HG02973 (cell line): ENCODE data around the gene TMEM201.

Experiments
- ATAC-seq: cut with Tn5 transposase; IDR thresholded peaks from one replicate; pipeline ENCODE4 v1.9.1; 2021; ENCODE audit warnings: moderate library complexity; ENCODE audit not compliant: unreplicated experiment

The TMEM201 gene

GRCh38 chr1:9577423-9577822, 11.3 kb upstream of the TMEM201 start:
- no peak for ATAC-seq

DNA sequence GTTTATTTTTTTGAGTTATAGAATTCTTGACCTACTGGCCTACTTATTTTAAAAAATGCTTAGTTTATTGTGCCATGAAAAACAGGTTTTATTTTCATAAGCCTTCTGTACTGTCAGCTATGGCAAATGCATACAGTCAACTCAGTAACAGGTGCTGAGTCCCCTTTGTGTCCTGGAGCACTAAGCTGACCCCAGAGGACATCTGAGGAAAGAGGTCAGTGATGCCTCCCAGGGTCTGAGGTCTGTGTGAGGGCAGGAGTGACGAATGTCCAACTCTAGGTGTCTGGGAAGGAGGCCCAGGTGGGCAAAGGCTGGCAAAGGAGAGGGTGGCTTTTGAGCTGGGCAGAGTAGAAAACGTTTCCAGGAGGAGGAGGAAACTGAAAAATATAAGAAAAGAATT, 7.8 kb upstream of the TMEM201 start:
- ATAC-seq, result no peak

DNA sequence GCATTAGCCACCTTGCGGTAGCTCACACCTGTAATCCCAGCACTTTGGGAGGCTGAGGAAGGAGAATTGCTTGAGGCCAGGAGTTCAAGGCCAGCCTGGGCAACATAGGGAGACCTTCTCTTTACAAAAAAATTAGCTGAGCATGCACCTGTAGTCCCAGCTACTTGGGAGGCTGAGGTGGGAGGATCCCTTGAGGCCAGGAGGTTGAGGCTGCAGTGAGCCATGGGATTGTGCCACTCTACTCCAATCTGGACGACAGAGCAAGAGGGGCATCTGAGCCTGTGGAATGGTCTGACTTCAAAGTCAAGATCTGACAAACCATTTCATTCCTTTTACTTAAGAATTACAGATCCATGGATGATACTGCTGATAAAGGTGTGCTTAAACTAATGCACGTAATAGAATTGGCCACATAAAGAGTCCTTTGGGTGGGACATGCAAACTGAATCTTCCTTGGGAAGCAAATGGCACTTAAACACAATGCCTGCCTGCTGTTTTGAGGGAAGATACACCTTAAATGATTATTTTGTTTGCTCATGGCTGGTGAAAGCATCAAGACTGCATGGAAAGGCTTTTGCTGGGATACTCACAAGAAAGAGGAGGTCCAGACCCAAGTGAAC, 2.5 kb upstream of the TMEM201 start:
- no peak for ATAC-seq

GRCh38 chr1:9589144-9589718, 520 bp downstream of the TMEM201 start:
- ATAC-seq, result peak; percentile 3

GRCh38 chr1:9589719-9590157, 1.0 kb downstream of the TMEM201 start:
- ATAC-seq, result no peak

GRCh38 chr1:9590201-9590600, 1.5 kb downstream of the TMEM201 start:
- ATAC-seq, result no peak

- no peak for ATAC-seq
These were observed 2.4 kb downstream of the TMEM201 start for GRCh38 chr1:9590945-9591668.

- ATAC-seq, result no peak
These were observed 3.2 kb downstream of the TMEM201 start for GRCh38 chr1:9591669-9592509.

GRCh38 chr1:9592510-9593075, 3.9 kb downstream of the TMEM201 start:
- no peak for ATAC-seq

DNA sequence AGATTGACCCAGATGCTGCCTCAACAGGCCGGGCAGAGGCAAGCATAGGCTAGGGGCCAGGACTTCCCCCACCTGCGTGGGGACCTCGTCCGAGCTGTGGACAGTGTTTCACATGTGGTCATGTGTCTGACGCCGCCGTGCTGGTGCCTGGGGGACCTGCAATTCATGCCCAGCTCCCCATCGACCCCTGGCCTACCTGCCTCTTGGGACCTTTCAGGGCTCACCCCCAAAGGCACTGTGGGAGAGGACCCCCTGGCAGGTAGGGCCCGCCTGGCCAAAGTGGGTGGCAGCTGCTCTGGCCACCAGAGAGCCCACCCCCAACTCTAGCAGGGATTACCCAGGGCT, 4.4 kb downstream of the TMEM201 start:
- ATAC-seq, result no peak

DNA sequence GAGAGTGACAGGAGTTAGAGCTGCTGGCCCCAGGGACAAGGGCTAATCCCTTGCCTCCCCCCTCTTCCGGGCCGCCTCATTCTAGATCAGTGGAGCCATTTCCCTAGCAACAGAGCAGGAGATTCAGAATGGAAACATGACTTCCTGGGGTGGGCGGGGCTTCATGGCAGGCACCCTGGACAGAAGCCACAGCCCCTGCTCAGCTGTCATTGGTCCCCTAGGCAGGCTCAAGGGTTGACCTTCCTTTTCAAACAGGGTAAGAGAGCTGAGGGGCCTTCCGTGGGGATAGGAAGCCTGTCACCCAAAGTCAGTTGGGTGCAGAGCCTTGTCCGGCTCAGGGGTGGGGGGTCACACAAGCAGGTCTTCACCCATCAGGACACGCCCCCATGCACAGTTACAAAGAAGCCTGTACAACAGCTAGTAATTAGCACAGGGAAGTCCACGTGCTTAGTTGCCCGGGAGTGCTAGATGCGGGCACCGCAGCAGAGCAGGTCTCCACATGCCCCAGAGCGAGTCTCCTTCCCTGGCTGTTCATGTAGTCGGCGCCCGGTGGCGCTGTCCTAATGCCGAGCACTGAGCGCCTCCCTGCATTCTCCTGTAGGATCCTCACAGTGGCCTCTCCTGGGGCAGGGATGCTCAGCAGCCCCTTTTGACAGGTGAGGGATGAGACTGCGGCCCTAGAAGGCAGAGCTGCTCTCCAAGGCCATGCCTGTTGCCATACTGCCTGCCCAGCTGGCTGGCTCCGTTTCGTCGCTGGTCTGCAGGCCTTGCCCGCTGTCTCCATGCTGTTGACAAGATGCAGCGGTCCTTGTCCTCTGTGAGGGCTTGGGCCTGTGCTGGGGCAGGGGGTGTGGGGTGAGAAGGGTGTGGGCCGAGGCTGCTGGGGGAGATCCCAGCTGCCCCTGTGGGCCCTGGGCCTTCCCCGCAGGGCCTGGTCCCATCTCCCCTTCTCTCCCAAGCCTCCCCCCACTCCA, 5.1 kb downstream of the TMEM201 start:
- ATAC-seq, result no peak

DNA sequence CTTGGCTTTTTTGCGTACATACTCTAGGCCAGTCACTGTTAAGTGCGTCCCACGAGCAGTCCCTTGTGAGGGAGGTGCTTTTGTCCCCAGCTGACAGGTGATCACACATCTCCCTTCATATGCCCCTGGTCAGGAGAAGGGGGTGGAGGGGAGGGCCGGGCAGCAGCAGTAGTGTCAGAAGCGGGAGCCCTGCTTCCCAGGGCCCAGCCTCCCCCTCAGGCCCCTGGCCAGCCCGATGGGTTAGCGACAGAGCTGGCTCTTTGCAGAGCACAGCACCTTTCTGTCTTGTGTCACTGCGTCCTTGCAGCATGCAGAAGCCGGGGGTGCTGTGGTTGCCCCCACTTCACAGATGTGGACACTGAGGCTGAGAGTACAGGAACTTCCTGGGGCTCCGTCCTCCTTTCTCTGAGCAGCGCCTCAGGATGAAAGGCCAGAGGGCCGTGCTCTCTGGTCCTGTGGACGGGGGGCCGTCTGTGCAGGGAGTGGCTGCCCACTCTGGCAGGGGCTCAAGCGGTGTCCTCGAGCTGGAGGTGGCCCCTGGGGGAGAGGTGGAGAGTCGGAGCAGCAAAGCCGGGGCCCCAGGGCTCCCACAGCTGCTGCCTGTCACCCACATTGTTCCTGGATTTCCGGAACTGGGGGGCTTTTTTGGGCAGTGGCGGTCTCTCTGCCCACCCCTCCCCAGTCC, 5.9 kb downstream of the TMEM201 start:
- no peak for ATAC-seq

DNA sequence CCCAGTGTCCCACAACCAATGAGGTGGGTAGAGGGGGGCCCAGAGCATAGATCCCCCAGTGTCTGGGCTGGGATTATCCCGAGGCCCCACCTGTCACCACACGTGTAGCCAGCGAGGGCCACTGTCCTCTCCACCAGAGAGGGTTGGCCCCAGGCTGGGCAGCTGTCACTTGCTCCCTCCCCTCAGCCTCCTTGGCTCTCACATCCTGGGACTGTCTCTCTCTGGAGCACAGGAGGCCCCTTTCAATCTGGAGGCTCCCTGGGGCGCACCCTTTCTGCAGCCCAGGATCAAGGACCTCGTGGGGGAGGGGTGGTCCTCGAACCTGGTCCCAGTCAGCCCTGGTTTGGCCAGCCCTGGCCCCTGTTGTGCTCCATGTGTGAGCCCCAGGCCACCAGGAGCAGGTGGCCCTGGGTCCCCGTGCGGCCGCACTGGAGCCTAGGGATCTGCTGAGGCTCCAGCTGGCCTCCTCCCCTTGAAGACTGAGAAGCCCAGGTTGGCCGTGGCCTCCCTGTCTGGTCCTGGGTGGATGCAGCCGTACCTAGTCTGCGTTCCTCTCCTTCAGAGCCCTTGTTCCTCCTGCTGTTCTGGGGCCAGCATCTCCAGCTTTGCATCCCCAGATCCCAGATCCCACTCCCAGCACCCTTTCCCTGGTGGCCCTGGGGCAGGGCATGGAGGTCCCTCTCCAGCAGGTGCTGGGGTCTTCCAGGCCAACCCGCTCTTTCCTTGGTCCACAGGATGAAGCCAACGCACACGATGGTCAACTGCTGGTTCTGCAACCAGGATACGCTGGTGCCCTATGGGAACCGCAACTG, 6.7 kb downstream of the TMEM201 start:
- ATAC-seq, result no peak

DNA sequence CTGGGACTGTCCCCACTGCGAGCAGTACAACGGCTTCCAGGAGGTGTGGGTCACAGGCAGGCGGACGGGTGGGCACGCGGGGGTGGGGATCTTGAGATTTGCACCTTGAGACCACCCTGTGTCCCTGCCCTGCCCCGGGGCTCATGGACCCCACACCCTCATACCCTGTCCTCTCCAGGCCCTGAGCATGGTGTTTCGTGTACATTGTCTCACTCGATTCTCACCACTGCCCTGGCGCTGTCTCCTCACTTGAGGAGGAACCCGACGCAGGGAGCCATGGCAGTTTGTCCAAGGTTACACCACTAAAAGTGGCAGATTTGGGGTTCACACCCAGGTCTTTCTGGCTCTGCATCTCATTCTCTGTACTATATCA, 7.2 kb downstream of the TMEM201 start:
- no peak for ATAC-seq

DNA sequence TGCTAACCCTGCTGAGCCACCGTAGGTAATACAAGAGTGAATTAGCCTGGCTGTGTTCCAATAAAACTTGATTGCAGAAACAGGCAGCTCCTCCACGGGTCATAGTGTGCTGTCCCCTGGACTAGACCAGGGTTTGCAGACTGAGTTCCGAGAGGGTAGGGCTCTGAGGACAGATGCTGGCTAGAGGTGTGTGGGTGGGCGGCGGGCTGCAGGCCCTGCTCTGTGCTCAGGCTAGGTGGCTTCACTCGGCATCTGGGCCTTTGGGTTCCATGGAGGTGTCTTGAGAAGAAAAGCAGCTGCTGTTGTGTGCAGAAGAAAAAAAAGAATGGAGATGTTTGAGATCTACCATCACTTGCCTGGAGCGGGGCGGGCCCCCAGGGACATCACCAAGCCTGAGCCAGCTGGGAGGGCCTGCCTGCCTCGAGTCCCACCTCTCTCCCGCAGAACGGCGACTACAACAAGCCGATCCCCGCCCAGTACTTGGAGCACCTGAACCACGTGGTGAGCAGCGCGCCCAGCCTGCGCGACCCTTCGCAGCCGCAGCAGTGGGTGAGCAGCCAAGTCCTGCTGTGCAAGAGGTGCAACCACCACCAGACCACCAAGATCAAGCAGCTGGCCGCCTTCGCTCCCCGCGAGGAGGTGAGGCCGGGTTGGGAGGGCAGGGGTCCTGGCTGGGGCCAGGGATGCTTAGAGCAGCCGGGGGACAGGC, 7.9 kb downstream of the TMEM201 start:
- no peak for ATAC-seq

- ATAC-seq, result no peak
These were observed 8.9 kb downstream of the TMEM201 start for GRCh38 chr1:9597361-9598315.

- ATAC-seq, result no peak
These were observed 9.6 kb downstream of the TMEM201 start for GRCh38 chr1:9598316-9598700.
